Endodermal cell (in vitro differentiated cells): Measurements from ENCODE around the gene PARP9. TPM values are rescaled to one million over a fixed set of nuclear protein-coding genes. Genes with fewer than 3 reads are reported as not detected.

Experiments used
- DNase-seq: peaks from one replicate; pipeline ENCODE4 v3.0.0-alpha.2; 2017
- H3K27ac ChIP-seq: 2 replicates; pipeline ENCODE4 v1.5.1; 2013; ENCODE audit warnings: mild to moderate bottlenecking, low read depth, low read length, moderate library complexity
- H3K27me3 ChIP-seq: 2 replicates; pipeline ENCODE4 v1.6.1; 2013; ENCODE audit warnings: mild to moderate bottlenecking, low read length, moderate library complexity; ENCODE audit not compliant: insufficient read depth, control insufficient read depth, poor library complexity, severe bottlenecking
- H3K36me3 ChIP-seq: 2 replicates; pipeline ENCODE4 v1.7.0; 2013; ENCODE audit warnings: mild to moderate bottlenecking, low read length, moderate library complexity; ENCODE audit not compliant: control insufficient read depth, insufficient read depth
- H3K4me1 ChIP-seq: one replicate; pipeline ENCODE4 v1.7.0; 2013; ENCODE audit warnings: low read length; ENCODE audit not compliant: control insufficient read depth, insufficient read depth
- H3K4me3 ChIP-seq: 2 replicates; pipeline ENCODE4 v1.5.1; 2013; ENCODE audit warnings: mild to moderate bottlenecking, low read length, moderate library complexity
- H3K9ac ChIP-seq: 2 replicates; pipeline ENCODE4 v1.6.1; 2013; ENCODE audit warnings: mild to moderate bottlenecking, low read length, moderate library complexity; ENCODE audit not compliant: poor library complexity, severe bottlenecking; ENCODE audit errors: extremely low read depth
- H3K9me3 ChIP-seq: 2 replicates; pipeline ENCODE4 v1.6.1; 2013; ENCODE audit warnings: mild to moderate bottlenecking, low read length, moderate library complexity; ENCODE audit not compliant: control insufficient read depth
- H3K27ac Mint-ChIP-seq: 2 replicates; pipeline ENCODE4 v1.8.0; 2020; ENCODE audit warnings: mixed read lengths
- H3K27me3 Mint-ChIP-seq: 2 replicates; pipeline ENCODE4 v1.8.0; 2021; ENCODE audit warnings: mild to moderate bottlenecking, mixed read lengths; ENCODE audit not compliant: insufficient read depth
- H3K36me3 Mint-ChIP-seq: 2 replicates; pipeline ENCODE4 v1.8.0; 2020; ENCODE audit warnings: low read depth, mixed read lengths
- H3K4me1 Mint-ChIP-seq: 2 replicates; pipeline ENCODE4 v1.8.0; 2020; ENCODE audit warnings: mixed read lengths
- H3K4me3 Mint-ChIP-seq: 2 replicates; pipeline ENCODE4 v1.8.0; 2020; ENCODE audit warnings: mild to moderate bottlenecking, moderate library complexity, mixed read lengths
- H3K9me3 Mint-ChIP-seq: 2 replicates; pipeline ENCODE4 v1.8.0; 2020; ENCODE audit warnings: mild to moderate bottlenecking, mixed read lengths
- WGBS, 2 experiments: methylation state at CpG; one replicate each; pipeline versions ENCODE4 v1.1.5 to v1.1.7; 2013; ENCODE audit warnings: missing lambda C conversion rate in 2 of 2, mixed read lengths in 1 of 2; ENCODE audit not compliant: insufficient coverage in 1 of 2, insufficient read length in 1 of 2; 5-methylcytosine and 5-hydroxymethylcytosine counted together
- total RNA-seq, 2 donors: library from RNA; stranded (reverse); fragmentation: NEBNext Ultra II Directional in 1 of 2; extraction: Animal tissue kit (Norgen Biotek cat#: 25700) in 1 of 2; gene quantifications; 2 replicates in 1 of 2; 3 replicates in 1 of 2; pipeline ENCODE4 v1.2.1, GENCODE V29; 2021
- TF ChIP-seq, protein P1 (sequence below): fragments of 200-600 bp; sonication (generic); conservative IDR thresholded peaks from 2 replicates; pipeline ENCODE4 v1.5.0; 2021; ENCODE audit warnings: antibody characterized with exemption, mild to moderate bottlenecking

PARP9 gene
- total RNA-seq, 2 donors from 2014 or later, result 3.7 to 4.3 TPM

DNA sequence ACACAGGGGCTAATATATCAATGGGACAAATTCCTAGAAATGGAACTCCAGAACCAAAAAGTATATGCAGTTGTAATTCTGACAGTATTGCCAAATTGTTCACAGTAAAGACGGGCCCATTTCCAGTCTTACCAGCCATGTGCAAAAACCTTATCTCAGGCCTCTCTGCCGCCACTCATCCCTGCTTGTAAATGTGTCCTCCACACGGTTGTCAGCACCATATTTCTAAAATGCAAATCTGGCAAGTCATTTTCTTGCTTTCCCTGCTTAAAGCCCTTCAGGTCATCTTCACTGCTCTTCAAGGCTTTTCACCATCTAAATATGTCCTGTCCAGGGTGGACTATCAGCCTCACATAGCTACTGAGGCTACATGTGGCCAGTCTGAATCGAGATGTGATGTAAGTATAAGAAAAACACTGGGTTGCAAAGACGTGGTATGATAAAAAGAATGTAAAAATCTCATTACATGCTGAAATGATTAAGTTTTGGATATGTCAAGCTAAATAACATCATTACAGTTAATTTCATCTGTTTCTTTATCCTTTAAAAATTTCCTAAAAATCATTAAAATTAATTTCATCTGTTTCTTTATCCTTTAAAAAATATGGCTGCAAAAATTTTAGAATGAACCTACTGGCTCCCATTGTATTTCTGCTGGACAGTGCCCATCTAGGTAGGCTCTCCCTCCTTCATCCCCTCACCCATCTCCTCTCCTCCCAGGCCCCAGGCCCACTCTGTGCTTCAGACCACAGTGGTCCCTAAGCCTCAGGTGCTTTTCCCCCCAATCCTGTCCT is 980 bp downstream of the PARP9 start:
- H3K36me3 ChIP-seq, result no peaks in the 10 kb centered on the region
- WGBS, 2 experiments, result 93 to 94% methylated on average over 4 to 5 of the region's 5 CpGs
- no peak for DNase-seq
- H3K9me3 ChIP-seq, result no peaks in the 10 kb centered on the region
- no peaks in the 10 kb centered on the region for H3K4me1 ChIP-seq
- Mint-ChIP-seq H3K4me3 (peak overlapping the region; percentile 66), H3K27ac (no peak overlapping the region), H3K36me3 (no peaks in the 10 kb centered on the region), H3K4me1 (peaks cover 15% of the 10 kb centered on the region), H3K27me3 (no peaks in the 10 kb centered on the region), H3K9me3 (no peaks in the 10 kb centered on the region)
- no peak overlapping the region for H3K27ac ChIP-seq
- H3K27me3 ChIP-seq, result peaks cover 7% of the 10 kb centered on the region
- peak overlapping the region; percentile 77 for H3K4me3 ChIP-seq
- H3K9ac ChIP-seq, result no peak overlapping the region
- TF ChIP-seq, protein P1, sequence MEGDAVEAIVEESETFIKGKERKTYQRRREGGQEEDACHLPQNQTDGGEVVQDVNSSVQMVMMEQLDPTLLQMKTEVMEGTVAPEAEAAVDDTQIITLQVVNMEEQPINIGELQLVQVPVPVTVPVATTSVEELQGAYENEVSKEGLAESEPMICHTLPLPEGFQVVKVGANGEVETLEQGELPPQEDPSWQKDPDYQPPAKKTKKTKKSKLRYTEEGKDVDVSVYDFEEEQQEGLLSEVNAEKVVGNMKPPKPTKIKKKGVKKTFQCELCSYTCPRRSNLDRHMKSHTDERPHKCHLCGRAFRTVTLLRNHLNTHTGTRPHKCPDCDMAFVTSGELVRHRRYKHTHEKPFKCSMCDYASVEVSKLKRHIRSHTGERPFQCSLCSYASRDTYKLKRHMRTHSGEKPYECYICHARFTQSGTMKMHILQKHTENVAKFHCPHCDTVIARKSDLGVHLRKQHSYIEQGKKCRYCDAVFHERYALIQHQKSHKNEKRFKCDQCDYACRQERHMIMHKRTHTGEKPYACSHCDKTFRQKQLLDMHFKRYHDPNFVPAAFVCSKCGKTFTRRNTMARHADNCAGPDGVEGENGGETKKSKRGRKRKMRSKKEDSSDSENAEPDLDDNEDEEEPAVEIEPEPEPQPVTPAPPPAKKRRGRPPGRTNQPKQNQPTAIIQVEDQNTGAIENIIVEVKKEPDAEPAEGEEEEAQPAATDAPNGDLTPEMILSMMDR, result no peak

DNA sequence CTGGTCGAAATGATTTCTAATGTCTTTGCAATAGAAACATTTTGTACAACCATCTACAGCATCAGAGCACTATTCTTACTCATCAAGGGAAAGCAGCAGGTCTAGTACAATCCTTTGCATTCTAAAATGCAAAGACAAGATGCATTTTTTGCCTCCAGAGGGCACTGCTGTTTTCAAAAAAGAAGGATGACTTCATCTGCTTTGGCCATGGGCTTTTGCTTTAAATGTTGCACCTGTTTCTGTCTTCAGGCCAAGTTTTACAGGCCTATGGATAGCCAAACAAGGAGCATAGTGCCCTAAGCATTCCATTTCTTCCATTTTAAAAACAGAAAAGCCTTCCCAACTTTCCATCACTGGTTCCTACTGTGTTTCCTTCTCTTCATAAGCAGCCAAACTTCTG is 3.4 kb downstream of the PARP9 start:
- Mint-ChIP-seq H3K4me1 (peaks cover 15% of the 10 kb centered on the region), H3K27ac (peak overlapping the region; percentile 57), H3K36me3 (no peaks in the 10 kb centered on the region), H3K9me3 (no peaks in the 10 kb centered on the region), H3K4me3 (no peak overlapping the region), H3K27me3 (no peaks in the 10 kb centered on the region)
- Histone ChIP-seq H3K4me3 (no peak overlapping the region), H3K9ac (no peak overlapping the region), H3K27me3 (peaks cover 7% of the 10 kb centered on the region), H3K9me3 (no peaks in the 10 kb centered on the region), H3K27ac (no peak overlapping the region), H3K4me1 (no peaks in the 10 kb centered on the region), H3K36me3 (no peaks in the 10 kb centered on the region)
- TF ChIP-seq, protein P1, result peak; percentile 75
- 91% methylated on average over 1 of the region's 1 CpG; no CpG with 5 or more reads in 1 of the 2 experiments for WGBS, 2 experiments
- peak; percentile 69 for DNase-seq

DNA sequence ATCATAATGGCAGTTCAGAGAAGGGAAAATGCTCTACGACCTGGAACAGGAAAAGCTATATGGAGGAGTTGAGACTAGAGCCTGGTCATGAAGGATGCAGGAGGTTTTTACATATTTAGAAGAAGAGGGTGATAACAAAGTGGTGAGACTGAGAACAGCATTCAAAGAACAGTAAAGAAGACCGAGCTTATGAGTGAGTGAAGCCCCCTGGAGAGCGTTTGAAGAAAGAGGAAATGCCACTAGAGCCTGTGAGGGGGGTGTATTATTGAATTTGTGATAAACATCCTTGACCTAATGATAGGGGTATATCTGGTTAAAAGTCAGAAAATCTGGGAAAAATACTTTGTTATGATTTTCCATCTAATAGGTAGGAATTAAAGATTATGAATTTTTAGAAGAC is 4.2 kb downstream of the PARP9 start:
- Histone ChIP-seq H3K4me3 (no peak overlapping the region), H3K9me3 (no peaks in the 10 kb centered on the region), H3K36me3 (no peaks in the 10 kb centered on the region), H3K27ac (no peak overlapping the region), H3K27me3 (peaks cover 7% of the 10 kb centered on the region), H3K4me1 (no peaks in the 10 kb centered on the region), H3K9ac (no peak overlapping the region)
- Mint-ChIP-seq H3K9me3 (no peaks in the 10 kb centered on the region), H3K4me3 (no peak overlapping the region), H3K4me1 (peaks cover 21% of the 10 kb centered on the region), H3K36me3 (no peaks in the 10 kb centered on the region), H3K27me3 (no peaks in the 10 kb centered on the region), H3K27ac (peak overlapping the region; percentile 1)
- no peak for DNase-seq
- 57 to 74% methylated on average over 3 of the region's 3 CpGs for WGBS, 2 experiments
- TF ChIP-seq, protein P1, result no peak
